Caco-2 (cell line): Measurements from ENCODE around the gene UBE3C. TPM values are rescaled to one million over a fixed set of nuclear protein-coding genes. Genes with fewer than 3 reads are reported as not detected.

Experiments
- BruUV-seq: library from RNA; stranded (reverse); fragments of 400-500 nt; replicated peaks from 2 replicates; lab custom pipeline; 2021; lab: Mats Ljungman, UMichigan
- CTCF ChIA-PET: fragments of 300-600 bp; sonication (Branson Sonifier 250); formaldehyde crosslinking; loops from one replicate; lab custom pipeline; 2022; ENCODE audit warnings: antibody characterized with exemption; lab: Charles Lee
- POLR2A ChIA-PET: fragments of 300-600 bp; sonication (Branson Sonifier 250); formaldehyde crosslinking; loops from one replicate; lab custom pipeline; 2022; ENCODE audit warnings: antibody characterized with exemption; lab: Charles Lee
- DNase-seq, 2 experiments: peaks; one replicate each; pipeline versions ENCODE4 v3.0.0 to v3.0.0-alpha.2; 2020 to 2022
- H3K27me3 ChIP-seq: replicated peaks from 2 replicates; pipeline ENCODE4 v1.6.0; 2011; ENCODE audit warnings: low read length; ENCODE audit not compliant: control insufficient read depth, insufficient read depth
- H3K36me3 ChIP-seq: 2 replicates; pipeline ENCODE4 v1.5.1; 2011; ENCODE audit warnings: low read length; ENCODE audit not compliant: control insufficient read depth, insufficient read depth
- H3K4me1 ChIP-seq: fragments of 250-450 bp; sonication (Bioruptor Pico); 2 replicates; pipeline ENCODE4 v1.5.1; 2020; ENCODE audit warnings: mild to moderate bottlenecking
- H3K4me3 ChIP-seq: 2 replicates; pipeline ENCODE4 v1.5.1; 2011; ENCODE audit warnings: low read depth, mild to moderate bottlenecking, control low read depth, low read length
- H3K9me3 ChIP-seq: fragments of 250-450 bp; sonication (Bioruptor Pico); 2 replicates; pipeline ENCODE4 v1.5.1; 2020; ENCODE audit warnings: mild to moderate bottlenecking, moderate library complexity
- H3K27ac Mint-ChIP-seq: one replicate; pipeline ENCODE4 v1.8.0; 2022; ENCODE audit warnings: mixed read lengths; ENCODE audit not compliant: unreplicated experiment
- H3K27me3 Mint-ChIP-seq: one replicate; pipeline ENCODE4 v1.8.0; 2022; ENCODE audit warnings: mixed read lengths; ENCODE audit not compliant: insufficient read depth, unreplicated experiment
- H3K36me3 Mint-ChIP-seq: one replicate; pipeline ENCODE4 v1.8.0; 2022; ENCODE audit warnings: mild to moderate bottlenecking, mixed read lengths; ENCODE audit not compliant: insufficient read depth, unreplicated experiment
- H3K4me1 Mint-ChIP-seq: one replicate; pipeline ENCODE4 v1.8.0; 2022; ENCODE audit warnings: low read depth, mixed read lengths; ENCODE audit not compliant: unreplicated experiment
- H3K4me3 Mint-ChIP-seq: one replicate; pipeline ENCODE4 v1.8.0; 2022; ENCODE audit warnings: mild to moderate bottlenecking, moderate library complexity, mixed read lengths; ENCODE audit not compliant: unreplicated experiment
- H3K9me3 Mint-ChIP-seq: one replicate; pipeline ENCODE4 v1.8.0; 2022; ENCODE audit warnings: mixed read lengths; ENCODE audit not compliant: unreplicated experiment
- CTCF ChIP-seq, 2 experiments: fragments of 200-600 bp in 1 of 2; IDR thresholded peaks; 1 replicate in 1 of 2; 2 replicates in 1 of 2; pipeline versions ENCODE4 v1.5.1 to v1.8.0; 2011 to 2022; ENCODE audit warnings: antibody characterized with exemption in 1 of 2, control low read depth in 1 of 2, inconsistent platforms in 1 of 2, low read depth in 1 of 2, low read length in 1 of 2, mild to moderate bottlenecking in 1 of 2, moderate library complexity in 1 of 2; ENCODE audit not compliant: insufficient read depth in 1 of 2, severe bottlenecking in 1 of 2, unreplicated experiment in 1 of 2
- intact Hi-C: fragments of 100-400 bp; cut with micrococcal nuclease; formaldehyde crosslinking; loops from one replicate; pipeline ENCODE4 v1.10.0; 2022; ENCODE audit not compliant: unreplicated experiment
- total RNA-seq: library from RNA; stranded (reverse); gene quantifications from 2 replicates; pipeline ENCODE4 v1.2.3, GENCODE V29; 2022

The UBE3C gene
- total RNA-seq, 1 experiment from 2014 or later: 76.1 TPM

- intact Hi-C loops: no loop called here
- H3K4me1 Mint-ChIP-seq: no peaks in the 10 kb centered on the region
- H3K27ac Mint-ChIP-seq: no peak overlapping the region
- Histone ChIP-seq H3K4me3 (no peak overlapping the region), H3K36me3 (0 out of 2 replicates have a peak, but pooled peaks cover 2% of the 10 kb centered on the region), H3K27me3 (no peaks in the 10 kb centered on the region), H3K9me3 (no peaks in the 10 kb centered on the region), H3K4me1 (no peaks in the 10 kb centered on the region)
- BruUV-seq: no TSS peak
- TF ChIP-seq CTCF (IDR thresholded peaks at IDR 0.05; ENCODE audit: insufficient read depth in 1 of 2, low read depth in 1 of 2, low read length in 1 of 2, severe bottlenecking in 1 of 2, unreplicated experiment in 1 of 2): no peak
- ChIA-PET CTCF (no interaction called here), POLR2A (no interaction called here)
- no peak overlapping the region for H3K4me3 Mint-ChIP-seq
- no peaks in the 10 kb centered on the region for H3K9me3 Mint-ChIP-seq
- no peak for DNase-seq
- H3K36me3 Mint-ChIP-seq: peaks cover 67% of the 10 kb centered on the region
- H3K27me3 Mint-ChIP-seq: no peaks in the 10 kb centered on the region
Observed at GRCh38 chr7:157208571-157209413, 70.1 kb downstream of the UBE3C start.

DNA sequence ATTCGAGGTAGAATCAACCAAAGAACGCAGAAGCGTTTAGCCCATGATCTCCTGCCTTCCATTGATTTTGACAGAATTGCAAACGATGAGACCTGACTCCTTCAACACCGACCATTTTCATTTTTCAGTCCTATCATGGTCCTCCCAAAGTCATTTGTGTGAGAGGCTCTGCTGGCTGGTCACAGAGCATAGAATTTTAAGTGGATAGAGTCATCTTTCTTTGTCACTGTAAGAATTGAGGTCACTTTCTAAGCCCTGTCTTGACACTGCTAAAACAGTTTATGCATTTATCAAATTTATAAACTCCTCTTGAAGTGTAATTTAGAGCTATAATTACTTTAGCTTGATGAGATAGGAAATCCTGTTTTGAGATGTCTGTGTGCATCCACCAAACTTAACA, 72.0 kb downstream of the UBE3C start:
- H3K4me1 ChIP-seq: no peaks in the 10 kb centered on the region
- no peaks in the 10 kb centered on the region for H3K27me3 ChIP-seq
- Mint-ChIP-seq H3K36me3 (peaks cover 68% of the 10 kb centered on the region), H3K27me3 (no peaks in the 10 kb centered on the region), H3K9me3 (no peaks in the 10 kb centered on the region), H3K4me1 (no peaks in the 10 kb centered on the region), H3K4me3 (no peak overlapping the region), H3K27ac (no peak overlapping the region)
- BruUV-seq: no TSS peak
- no peak overlapping the region for H3K4me3 ChIP-seq
- ChIA-PET POLR2A (no interaction called here), CTCF (no interaction called here)
- no peaks in the 10 kb centered on the region for H3K9me3 ChIP-seq
- no peak for TF ChIP-seq CTCF (IDR thresholded peaks at IDR 0.05; ENCODE audit: insufficient read depth in 1 of 2, low read depth in 1 of 2, low read length in 1 of 2, severe bottlenecking in 1 of 2, unreplicated experiment in 1 of 2)
- no peak for DNase-seq
- H3K36me3 ChIP-seq: no peaks in the 10 kb centered on the region
- intact Hi-C loops: no loop called here

DNA sequence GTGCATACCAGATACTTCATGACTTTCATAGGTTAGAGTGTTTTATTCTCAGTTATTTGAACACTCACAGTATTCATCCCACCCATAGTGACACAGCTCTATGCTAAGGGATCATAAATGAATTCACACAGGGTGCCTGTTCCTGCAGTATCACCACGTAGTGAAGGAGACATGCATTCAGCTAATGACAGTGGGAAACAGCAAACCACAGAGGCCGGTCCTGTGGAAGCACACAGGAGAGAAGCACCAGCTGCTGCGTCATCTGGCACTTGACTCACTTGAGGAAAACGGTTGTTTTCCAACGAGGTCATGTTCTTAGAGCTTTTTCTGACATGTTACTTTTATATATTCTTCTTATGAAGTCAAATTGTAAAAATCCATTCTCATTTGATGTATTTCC, 73.0 kb downstream of the UBE3C start:
- Histone ChIP-seq H3K27me3 (no peaks in the 10 kb centered on the region), H3K9me3 (no peaks in the 10 kb centered on the region), H3K4me1 (no peaks in the 10 kb centered on the region), H3K4me3 (no peak overlapping the region), H3K36me3 (no peaks in the 10 kb centered on the region)
- POLR2A ChIA-PET: no interaction called here
- peaks cover 69% of the 10 kb centered on the region for H3K36me3 Mint-ChIP-seq
- no peak overlapping the region for H3K4me3 Mint-ChIP-seq
- CTCF ChIA-PET: no interaction called here
- no peak for DNase-seq
- H3K4me1 Mint-ChIP-seq: no peaks in the 10 kb centered on the region
- intact Hi-C loops: no loop called here
- H3K27ac Mint-ChIP-seq: no peak overlapping the region
- BruUV-seq: no TSS peak
- no peaks in the 10 kb centered on the region for H3K27me3 Mint-ChIP-seq
- TF ChIP-seq CTCF (IDR thresholded peaks at IDR 0.05; ENCODE audit: insufficient read depth in 1 of 2, low read depth in 1 of 2, low read length in 1 of 2, severe bottlenecking in 1 of 2, unreplicated experiment in 1 of 2): no peak
- no peaks in the 10 kb centered on the region for H3K9me3 Mint-ChIP-seq
